D341Med (cell line): ENCODE results near the gene NOL4L.
"Not testable (repeated sequence)": the region's sequence is repeated elsewhere in the genome, so short reads cannot be mapped to it uniquely, and the experiment has no call there.

Source experiments
- DNase-seq: peaks from one replicate; pipeline ENCODE4 v3.0.0; 2012; ENCODE audit warnings: low spot score

The NOL4L gene

GRCh38 chr20:32421290-32421689 lies 163.8 kb downstream of the NOL4L start:
- no peak for DNase-seq

GRCh38 chr20:32418376-32418775 lies 166.8 kb downstream of the NOL4L start:
- no peak for DNase-seq

GRCh38 chr20:32416206-32416605 lies 168.9 kb downstream of the NOL4L start:
- no peak for DNase-seq

GRCh38 chr20:32415494-32415893 lies 169.6 kb downstream of the NOL4L start:
- no peak for DNase-seq

- no peak for DNase-seq
Observed at GRCh38 chr20:32411955-32412706, 173.0 kb downstream of the NOL4L start.

GRCh38 chr20:32407131-32407750 lies 177.9 kb downstream of the NOL4L start:
- not testable (repeated sequence) for DNase-seq

GRCh38 chr20:32406701-32407100 lies 178.4 kb downstream of the NOL4L start:
- no peak for DNase-seq

GRCh38 chr20:32404017-32404416 lies 181.1 kb downstream of the NOL4L start:
- no peak for DNase-seq

GRCh38 chr20:32400476-32400875 lies 184.7 kb downstream of the NOL4L start:
- DNase-seq, result no peak

- no peak for DNase-seq
Observed at GRCh38 chr20:32397567-32398084, 187.5 kb downstream of the NOL4L start.

- no peak for DNase-seq
Observed at GRCh38 chr20:32396646-32397160, 188.4 kb downstream of the NOL4L start.

- no peak for DNase-seq
Observed at GRCh38 chr20:32395066-32395465, 190.1 kb downstream of the NOL4L start.
